OCI-LY1 (cell line): ENCODE results near the gene KCTD8.

ENCODE experiments used
- H2AFZ ChIP-seq: fragments of 200-600 bp; sonication (generic), shearing (Covaris generic); 2 replicates; pipeline ENCODE4 v1.6.0; 2014; ENCODE audit warnings: antibody characterized with exemption, mild to moderate bottlenecking, low read length
- H3F3A ChIP-seq: fragments of 200-600 bp; sonication (generic), shearing (Covaris generic); 2 replicates; pipeline ENCODE4 v1.6.0; 2014; ENCODE audit warnings: mild to moderate bottlenecking, antibody characterized with exemption, low read length, moderate library complexity; ENCODE audit not compliant: insufficient read depth
- H3K27ac ChIP-seq: fragments of 200-600 bp; sonication (generic); 2 replicates; pipeline ENCODE4 v1.5.1; 2014; ENCODE audit warnings: low read length, mixed run types, mild to moderate bottlenecking, low read depth; ENCODE audit not compliant: poor library complexity, severe bottlenecking
- H3K27me3 ChIP-seq: fragments of 200-600 bp; sonication (generic); 2 replicates; pipeline ENCODE4 v1.6.0; 2014; ENCODE audit warnings: antibody characterized with exemption, mild to moderate bottlenecking, low read length, moderate library complexity; ENCODE audit not compliant: insufficient read depth
- H3K36me3 ChIP-seq: fragments of 200-600 bp; sonication (generic); 2 replicates; pipeline ENCODE4 v1.6.1; 2014; ENCODE audit warnings: mild to moderate bottlenecking, antibody characterized with exemption, low read length, moderate library complexity, mixed read lengths; ENCODE audit not compliant: insufficient read depth
- H3K4me1 ChIP-seq: fragments of 200-600 bp; sonication (generic); 2 replicates; pipeline ENCODE4 v1.5.1; 2014; ENCODE audit warnings: mild to moderate bottlenecking, low read length, moderate library complexity; ENCODE audit not compliant: insufficient read depth, severe bottlenecking
- H3K4me2 ChIP-seq: fragments of 200-600 bp; sonication (generic), shearing (Covaris generic); 2 replicates; pipeline ENCODE4 v1.6.1; 2014; ENCODE audit warnings: low read length
- H3K4me3 ChIP-seq: fragments of 200-600 bp; sonication (generic); 2 replicates; pipeline ENCODE4 v1.5.1; 2014; ENCODE audit warnings: low read length, low read depth, mild to moderate bottlenecking, mixed read lengths; ENCODE audit not compliant: poor library complexity, severe bottlenecking
- H3K79me2 ChIP-seq: fragments of 200-600 bp; shearing (Covaris generic); 2 replicates; pipeline ENCODE4 v1.6.1; 2016; ENCODE audit warnings: mixed run types, low read length, mixed read lengths; ENCODE audit not compliant: insufficient read depth
- H3K9ac ChIP-seq: fragments of 200-600 bp; sonication (generic), shearing (Covaris generic); 2 replicates; pipeline ENCODE4 v1.6.1; 2014; ENCODE audit warnings: mild to moderate bottlenecking, low read length, mixed read lengths
- H3K9me2 ChIP-seq: fragments of 200-600 bp; sonication (generic), shearing (Covaris generic); 2 replicates; pipeline ENCODE4 v1.6.1; 2014; ENCODE audit warnings: low read depth, mild to moderate bottlenecking, low read length, mixed read lengths
- H3K9me3 ChIP-seq: fragments of 200-600 bp; shearing (Covaris generic); 2 replicates; pipeline ENCODE4 v1.6.1; 2014; ENCODE audit warnings: low read length, mixed read lengths
- H4K20me1 ChIP-seq: fragments of 200-600 bp; sonication (generic), shearing (Covaris generic); 2 replicates; pipeline ENCODE4 v1.6.0; 2016; ENCODE audit warnings: mild to moderate bottlenecking, low read length; ENCODE audit not compliant: insufficient read depth
- EZH2 ChIP-seq: fragments of 200-600 bp; sonication (generic), shearing (Covaris generic); IDR thresholded peaks from 2 replicates; pipeline ENCODE4 v1.8.0; 2017; ENCODE audit warnings: borderline replicate concordance, mixed run types, mild to moderate bottlenecking, antibody characterized with exemption, low read length, moderate library complexity, mixed read lengths
- TF ChIP-seq, protein P1 (sequence below): fragments of 200-600 bp; sonication (generic), shearing (Covaris generic); IDR thresholded peaks from 2 replicates; pipeline ENCODE4 v1.5.1; 2017; ENCODE audit warnings: mild to moderate bottlenecking, antibody characterized with exemption, low read length, moderate library complexity, mixed read lengths

KCTD8 gene

DNA sequence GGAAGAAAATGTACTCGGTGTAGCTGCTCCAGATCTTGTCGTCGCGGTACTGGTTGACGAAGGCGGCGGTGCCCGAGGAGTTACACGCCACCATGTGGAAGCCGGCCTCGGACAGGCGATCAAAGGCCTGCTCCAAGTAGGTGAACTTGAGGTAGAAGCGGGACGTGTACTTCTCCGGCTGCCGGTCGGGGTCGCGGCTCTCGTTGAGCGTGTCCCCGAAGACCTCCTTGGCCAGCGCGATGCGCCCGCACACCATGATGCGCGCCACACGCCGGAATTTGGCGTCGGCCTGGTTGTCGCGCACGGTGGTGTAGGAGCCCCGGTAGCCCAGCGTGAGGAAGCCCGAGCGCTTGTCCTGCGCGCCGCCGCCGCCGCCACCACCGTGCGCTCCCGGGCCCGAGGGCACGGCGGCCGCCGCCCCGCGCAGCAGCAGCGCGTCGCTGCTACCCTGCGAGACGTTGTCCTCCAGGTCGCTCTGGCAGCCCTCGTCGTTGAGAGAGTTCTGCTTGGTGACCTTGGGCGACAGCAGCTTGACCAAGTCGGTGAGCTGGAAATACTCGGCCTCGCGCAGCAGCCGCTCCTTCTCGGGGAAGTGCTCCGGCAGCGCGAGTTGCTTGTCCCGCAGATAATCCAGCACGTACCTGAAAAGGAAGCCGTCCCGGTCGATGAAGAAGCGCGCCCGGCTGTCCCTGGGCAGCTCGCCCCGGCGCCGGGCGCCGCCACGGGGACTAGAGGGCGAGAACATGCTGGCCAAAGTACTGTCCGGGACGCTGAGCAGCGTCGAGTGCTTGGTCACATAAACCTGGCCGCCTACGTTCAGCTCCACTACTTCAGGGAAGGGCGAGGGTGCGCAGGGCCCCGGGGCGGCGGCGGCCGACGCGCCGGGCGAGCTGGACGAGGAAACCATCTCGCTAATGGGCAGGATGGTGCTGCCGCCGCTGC is 775 bp downstream of the KCTD8 start:
- TF ChIP-seq EZH2: no peak
- TF ChIP-seq, protein P1, sequence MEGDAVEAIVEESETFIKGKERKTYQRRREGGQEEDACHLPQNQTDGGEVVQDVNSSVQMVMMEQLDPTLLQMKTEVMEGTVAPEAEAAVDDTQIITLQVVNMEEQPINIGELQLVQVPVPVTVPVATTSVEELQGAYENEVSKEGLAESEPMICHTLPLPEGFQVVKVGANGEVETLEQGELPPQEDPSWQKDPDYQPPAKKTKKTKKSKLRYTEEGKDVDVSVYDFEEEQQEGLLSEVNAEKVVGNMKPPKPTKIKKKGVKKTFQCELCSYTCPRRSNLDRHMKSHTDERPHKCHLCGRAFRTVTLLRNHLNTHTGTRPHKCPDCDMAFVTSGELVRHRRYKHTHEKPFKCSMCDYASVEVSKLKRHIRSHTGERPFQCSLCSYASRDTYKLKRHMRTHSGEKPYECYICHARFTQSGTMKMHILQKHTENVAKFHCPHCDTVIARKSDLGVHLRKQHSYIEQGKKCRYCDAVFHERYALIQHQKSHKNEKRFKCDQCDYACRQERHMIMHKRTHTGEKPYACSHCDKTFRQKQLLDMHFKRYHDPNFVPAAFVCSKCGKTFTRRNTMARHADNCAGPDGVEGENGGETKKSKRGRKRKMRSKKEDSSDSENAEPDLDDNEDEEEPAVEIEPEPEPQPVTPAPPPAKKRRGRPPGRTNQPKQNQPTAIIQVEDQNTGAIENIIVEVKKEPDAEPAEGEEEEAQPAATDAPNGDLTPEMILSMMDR: no peak
- no peaks in the 10 kb centered on the region for H3K9me2 ChIP-seq
- no peak overlapping the region for H3K4me3 ChIP-seq
- no peak overlapping the region for H3K9ac ChIP-seq
- no peaks in the 10 kb centered on the region for H3K79me2 ChIP-seq
- H3K27me3 ChIP-seq: no peaks in the 10 kb centered on the region
- no peak overlapping the region for H2AFZ ChIP-seq
- H3K27ac ChIP-seq: no peak overlapping the region
- H3F3A ChIP-seq: no peaks in the 10 kb centered on the region
- no peaks in the 10 kb centered on the region for H3K9me3 ChIP-seq
- H4K20me1 ChIP-seq: no peaks in the 10 kb centered on the region
- no peaks in the 10 kb centered on the region for H3K36me3 ChIP-seq
- peaks cover 4% of the 10 kb centered on the region for H3K4me1 ChIP-seq
- H3K4me2 ChIP-seq: no peak overlapping the region

DNA sequence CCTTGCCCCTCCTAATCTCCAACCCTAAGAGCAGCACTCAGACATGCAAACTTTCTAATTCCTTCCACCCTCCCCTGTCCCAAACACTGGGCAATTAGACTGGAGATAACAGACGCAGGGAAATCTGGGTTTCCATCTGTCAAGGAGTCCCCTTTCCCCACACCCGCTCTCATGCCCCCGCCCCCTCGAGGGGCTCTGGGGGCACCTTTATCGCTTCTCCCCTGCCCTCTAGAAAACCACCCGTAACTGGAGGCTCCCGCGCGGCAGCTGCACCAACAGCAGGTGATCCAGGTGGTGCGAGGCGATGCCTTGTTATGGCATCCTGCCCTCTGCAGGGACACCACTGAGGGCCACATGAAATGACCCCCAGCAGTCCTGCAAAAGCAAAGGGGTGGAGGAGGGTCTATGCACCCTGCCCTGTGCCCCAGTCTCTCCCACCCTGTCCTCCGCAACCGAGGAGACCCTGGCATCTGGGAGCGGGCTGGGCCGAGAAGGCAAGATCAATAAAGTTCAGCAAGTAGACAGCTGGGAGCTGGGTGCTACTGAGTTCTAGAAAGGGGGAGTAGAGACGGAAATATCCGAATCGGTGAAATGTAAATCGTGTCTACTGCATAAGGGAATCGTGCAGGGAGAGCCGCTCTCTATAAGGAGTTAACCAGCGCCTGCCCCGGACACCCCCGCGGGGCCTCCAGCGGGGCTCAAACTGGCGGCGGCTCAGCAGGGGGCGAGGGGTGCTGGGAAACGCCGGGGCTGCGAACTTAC is 1.6 kb downstream of the KCTD8 start:
- Histone ChIP-seq H3K9ac (no peak overlapping the region), H3K27me3 (no peaks in the 10 kb centered on the region), H3K4me3 (no peak overlapping the region), H3K4me1 (peaks cover 4% of the 10 kb centered on the region), H3F3A (no peaks in the 10 kb centered on the region), H2AFZ (no peak overlapping the region), H3K9me2 (no peaks in the 10 kb centered on the region), H3K4me2 (no peak overlapping the region), H3K79me2 (no peaks in the 10 kb centered on the region), H3K9me3 (no peaks in the 10 kb centered on the region), H3K36me3 (no peaks in the 10 kb centered on the region), H4K20me1 (no peaks in the 10 kb centered on the region), H3K27ac (no peak overlapping the region)
- TF ChIP-seq, protein P1: no peak
- TF ChIP-seq EZH2: no peak

DNA sequence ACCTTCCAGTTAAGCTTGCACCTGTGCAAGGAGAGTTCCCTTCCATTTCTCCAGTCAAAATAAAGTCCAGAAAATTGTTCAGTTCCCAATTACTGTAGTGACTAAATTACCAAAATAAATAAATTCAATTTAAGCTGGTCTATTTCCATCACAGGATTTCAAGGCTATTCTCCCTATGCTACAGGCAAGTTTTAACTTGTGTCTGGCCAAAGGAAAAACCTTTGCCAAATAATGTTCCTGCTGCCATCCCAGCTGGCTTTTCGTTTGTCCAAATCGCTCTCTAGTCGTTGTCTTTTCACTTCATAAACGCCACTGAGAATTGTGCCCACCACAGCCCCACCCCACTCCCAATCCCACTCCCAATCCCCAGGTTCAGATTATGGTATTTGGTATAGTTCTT is 2.4 kb downstream of the KCTD8 start:
- H3K9ac ChIP-seq: no peak overlapping the region
- H3K4me2 ChIP-seq: no peak overlapping the region
- peaks cover 4% of the 10 kb centered on the region for H3K4me1 ChIP-seq
- H3K9me2 ChIP-seq: no peaks in the 10 kb centered on the region
- no peak overlapping the region for H3K27ac ChIP-seq
- no peaks in the 10 kb centered on the region for H3K27me3 ChIP-seq
- no peaks in the 10 kb centered on the region for H3K79me2 ChIP-seq
- TF ChIP-seq EZH2: no peak
- TF ChIP-seq, protein P1: no peak
- no peaks in the 10 kb centered on the region for H3K9me3 ChIP-seq
- H2AFZ ChIP-seq: no peak overlapping the region
- no peaks in the 10 kb centered on the region for H4K20me1 ChIP-seq
- no peaks in the 10 kb centered on the region for H3K36me3 ChIP-seq
- H3F3A ChIP-seq: no peaks in the 10 kb centered on the region
- no peak overlapping the region for H3K4me3 ChIP-seq
